GM15510 (cell line): ENCODE results near the gene ASGR2.

Source experiments
- POLR2A ChIP-seq: IDR thresholded peaks from 3 replicates; pipeline ENCODE4 v1.6.1; 2011; ENCODE audit warnings: borderline replicate concordance; ENCODE audit not compliant: insufficient read length; ENCODE audit errors: extremely low read depth

Gene ASGR2

DNA sequence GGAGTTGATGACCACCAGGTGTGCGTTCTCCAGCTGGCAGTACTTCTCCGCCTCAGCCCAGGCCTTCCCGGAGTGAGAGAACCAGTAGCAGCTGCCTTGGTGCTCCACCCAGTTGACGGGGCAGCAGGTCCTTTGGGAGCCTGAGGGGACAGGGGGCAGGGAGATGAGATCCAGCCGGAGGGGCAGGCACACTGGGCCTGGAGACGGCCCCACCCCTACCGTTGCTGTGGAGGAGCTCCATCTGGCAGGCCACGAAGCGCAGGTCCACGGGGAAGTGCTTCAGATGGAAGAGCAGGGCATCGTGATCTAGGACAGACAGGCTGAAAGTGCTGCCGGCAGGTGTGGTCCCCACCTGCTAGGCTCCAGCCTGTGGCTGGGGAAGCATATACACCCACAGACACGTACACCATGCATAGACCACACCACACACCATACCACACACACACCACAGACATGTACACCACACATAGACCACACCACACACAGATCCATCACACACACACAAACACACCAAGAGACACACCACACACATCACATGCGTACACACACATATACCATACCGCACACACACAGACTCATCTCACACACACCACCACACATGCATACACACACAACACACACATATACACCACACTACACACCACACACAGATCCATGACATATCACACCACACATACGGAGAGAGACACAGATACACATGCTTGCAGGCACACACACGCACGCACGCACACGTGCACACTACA is 7.4 kb downstream of the ASGR2 start:
- no peak for TF ChIP-seq POLR2A

DNA sequence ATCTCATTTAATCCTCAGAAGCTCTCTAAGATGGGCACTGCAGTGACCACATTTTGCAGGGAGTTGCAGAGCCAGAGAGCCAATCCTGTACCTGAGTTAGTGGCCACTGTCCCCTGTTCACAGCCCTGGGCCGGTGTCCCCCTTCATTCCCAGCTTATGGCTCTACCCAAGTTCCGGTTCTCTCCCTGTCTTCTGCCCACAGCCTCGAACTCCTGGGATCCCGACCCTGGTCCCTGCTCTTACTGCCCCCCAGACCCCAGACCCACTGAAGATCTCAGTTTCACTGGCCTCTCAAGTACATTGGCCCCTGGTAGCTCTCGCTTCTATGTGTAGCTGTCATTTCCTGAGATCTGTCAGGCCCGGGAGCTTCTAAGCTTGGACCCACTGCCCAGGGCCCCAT is 12.2 kb downstream of the ASGR2 start:
- no peak for TF ChIP-seq POLR2A

DNA sequence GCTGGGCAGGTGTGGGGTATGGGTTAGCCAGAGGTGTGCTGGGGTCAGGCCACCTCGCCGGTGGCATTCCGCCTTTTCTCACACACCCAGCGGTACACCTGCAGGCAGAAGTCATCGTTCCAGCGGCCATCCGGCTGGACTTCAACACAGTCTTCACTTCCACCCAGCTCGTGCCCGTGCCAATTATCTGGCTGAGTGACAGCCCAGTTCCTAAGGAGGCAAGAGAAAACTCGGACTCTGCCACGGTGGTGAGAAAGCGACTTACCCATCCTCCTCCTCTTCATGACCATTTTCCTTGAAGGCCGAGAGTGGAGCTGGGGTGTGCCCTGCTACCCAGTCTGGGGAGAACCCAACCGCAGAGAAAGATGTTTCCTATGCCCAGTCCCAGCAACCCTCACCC is 13.1 kb downstream of the ASGR2 start:
- no peak for TF ChIP-seq POLR2A

DNA sequence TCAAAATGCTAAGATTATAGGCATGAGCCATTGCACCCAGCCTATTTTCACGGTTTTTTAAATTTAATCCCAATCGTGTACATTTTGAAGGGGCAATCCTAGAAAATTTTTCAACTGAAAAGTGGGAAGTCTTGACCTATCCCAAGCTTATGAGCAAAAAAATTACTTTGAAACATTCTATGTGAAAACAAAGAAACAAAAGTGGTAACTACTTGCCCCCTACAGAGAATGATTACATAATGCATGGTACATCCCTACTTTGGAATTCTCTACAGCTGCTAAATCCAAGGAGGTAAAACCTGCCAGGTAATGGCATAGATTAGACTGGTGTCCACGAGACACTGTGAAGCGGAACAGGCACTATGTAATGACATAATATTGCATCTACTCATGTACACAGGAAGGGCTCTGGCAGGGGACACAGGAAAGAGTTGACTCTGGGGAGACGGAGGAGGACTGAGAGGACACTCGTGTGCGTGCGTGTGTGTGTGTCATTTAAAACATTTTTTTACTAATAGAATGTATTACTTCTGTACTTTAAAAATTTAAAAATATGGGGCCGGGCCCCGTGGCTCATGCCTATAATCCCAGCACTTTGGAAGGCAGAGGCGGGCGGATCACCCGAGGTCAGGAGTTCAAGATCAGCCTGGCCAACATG is 15.7 kb downstream of the ASGR2 start:
- no peak for TF ChIP-seq POLR2A

DNA sequence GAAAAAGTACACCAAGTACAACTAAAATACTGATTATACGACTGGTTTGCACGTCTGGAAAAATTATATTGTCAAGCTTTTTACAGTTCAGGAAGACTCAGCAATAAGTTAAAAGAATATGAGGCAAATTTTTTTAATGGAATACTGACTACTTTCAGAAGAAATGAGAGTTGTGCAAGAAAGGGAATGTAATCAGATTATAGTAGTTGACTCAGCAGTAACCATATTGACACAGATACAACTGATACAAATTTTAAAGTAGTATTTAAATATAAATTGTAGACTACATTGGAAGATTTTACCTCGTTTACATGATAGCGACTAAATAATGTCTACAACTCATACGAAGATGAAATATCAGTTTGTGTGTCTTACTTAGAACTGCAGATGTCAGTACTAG is 16.7 kb downstream of the ASGR2 start:
- TF ChIP-seq POLR2A: no peak

DNA sequence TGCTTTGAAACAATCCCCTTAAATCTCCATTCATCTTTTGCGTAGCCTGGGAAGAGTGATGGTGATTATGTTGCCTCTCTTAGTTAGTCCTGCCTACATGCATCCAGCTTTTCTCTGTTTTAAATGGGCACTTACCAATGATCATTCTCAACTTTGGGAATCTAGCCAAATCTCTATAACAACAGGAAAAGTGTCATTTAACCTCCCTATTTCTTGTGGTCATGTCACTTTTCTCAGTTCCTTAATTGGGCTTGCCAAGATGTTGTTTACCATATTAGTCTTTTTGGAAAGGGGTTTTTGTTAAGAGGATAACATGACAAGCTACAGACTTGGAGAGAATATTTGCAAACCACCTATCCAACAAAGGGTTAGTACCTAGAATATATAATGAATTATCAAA is 19.0 kb downstream of the ASGR2 start:
- no peak for TF ChIP-seq POLR2A

DNA sequence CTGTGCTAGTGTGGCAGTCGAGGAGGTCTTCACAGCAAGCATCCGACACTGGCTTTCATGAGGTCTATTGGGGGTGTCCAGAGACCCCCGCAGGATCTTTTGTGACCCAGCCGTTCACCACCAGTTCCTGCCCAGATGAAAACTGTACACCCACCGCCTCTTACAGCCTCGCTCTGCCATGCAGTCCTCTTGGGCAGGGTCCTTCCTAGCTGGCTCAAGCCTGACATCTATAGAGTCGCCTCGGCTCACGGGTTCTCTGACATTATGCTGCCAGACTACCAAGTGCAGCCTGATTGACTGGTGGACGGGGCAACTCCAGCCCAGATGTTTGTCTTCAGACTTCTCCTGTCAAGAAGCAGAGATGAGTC is 20.0 kb downstream of the ASGR2 start:
- TF ChIP-seq POLR2A: no peak

DNA sequence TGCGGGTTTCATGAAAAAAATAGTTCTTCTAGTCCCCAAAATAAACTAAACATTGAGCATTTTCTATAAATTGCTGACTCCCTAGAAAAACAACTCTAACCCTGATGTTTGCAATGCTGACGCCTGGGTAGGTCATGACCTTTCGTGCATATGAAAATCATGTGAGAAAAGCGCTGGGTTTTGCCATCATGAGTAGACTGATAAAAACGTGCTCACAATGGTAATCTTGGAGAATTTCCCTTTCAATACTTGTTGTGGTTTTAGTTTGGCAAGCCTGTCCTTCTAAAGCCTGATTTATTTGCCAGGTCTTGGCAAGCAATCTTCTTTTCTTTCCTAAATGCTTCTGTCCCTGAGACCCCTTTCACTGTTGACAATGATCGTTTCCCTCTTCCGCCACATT is 30.5 kb downstream of the ASGR2 start:
- TF ChIP-seq POLR2A: no peak

DNA sequence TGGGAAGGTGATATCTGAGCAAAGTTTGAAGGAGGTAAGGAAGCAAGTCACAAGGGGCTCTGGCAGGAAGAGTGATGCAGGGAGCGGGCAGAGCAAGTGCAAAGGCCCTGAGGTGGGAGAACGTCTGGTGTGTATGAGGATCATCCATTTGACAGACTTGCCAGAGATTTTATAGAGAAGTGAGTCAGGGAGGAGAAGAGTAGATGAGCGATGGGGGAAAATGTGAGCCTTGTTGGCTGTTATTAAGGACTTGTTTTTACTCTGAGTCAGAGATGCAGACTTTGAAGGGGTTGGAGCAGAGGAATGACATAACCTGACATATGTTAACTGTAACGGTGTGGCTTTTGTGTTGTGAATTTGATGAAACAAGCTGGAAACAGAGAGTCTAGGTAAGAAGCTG is 31.0 kb downstream of the ASGR2 start:
- no peak for TF ChIP-seq POLR2A

DNA sequence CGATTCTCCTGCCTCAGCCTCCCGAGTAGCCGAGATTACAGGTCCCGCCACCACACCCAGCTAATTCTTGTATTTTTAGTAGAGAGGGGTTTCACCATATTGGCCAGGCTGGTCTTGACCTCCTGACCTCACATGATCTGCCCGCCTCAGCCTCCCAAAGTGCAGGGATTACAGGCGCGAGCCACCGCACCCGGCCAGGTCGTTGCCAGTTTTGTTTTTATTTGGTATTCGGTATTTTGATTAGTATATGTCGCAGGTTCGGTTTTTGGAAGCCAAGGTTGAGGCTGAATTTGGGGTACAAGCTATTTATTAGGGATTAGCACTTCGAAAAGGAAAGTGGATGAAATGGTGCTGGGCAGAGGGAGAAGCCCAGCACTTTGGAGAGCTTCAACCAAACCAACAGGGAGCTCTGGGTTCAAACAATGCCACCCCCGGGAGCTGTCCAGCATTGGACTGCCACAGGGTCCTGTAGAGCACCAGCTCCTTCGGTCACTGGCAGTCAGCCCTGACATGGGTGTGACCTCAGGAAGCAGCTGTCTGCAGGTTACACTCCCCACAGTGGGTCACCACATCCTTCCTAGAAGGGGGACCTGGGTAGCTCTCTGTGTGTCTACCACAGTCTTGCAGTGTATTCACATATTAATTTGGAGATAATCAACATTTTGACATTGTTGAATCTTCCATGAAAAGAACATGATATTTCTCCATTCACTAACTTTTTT is 33.1 kb downstream of the ASGR2 start:
- no peak for TF ChIP-seq POLR2A

DNA sequence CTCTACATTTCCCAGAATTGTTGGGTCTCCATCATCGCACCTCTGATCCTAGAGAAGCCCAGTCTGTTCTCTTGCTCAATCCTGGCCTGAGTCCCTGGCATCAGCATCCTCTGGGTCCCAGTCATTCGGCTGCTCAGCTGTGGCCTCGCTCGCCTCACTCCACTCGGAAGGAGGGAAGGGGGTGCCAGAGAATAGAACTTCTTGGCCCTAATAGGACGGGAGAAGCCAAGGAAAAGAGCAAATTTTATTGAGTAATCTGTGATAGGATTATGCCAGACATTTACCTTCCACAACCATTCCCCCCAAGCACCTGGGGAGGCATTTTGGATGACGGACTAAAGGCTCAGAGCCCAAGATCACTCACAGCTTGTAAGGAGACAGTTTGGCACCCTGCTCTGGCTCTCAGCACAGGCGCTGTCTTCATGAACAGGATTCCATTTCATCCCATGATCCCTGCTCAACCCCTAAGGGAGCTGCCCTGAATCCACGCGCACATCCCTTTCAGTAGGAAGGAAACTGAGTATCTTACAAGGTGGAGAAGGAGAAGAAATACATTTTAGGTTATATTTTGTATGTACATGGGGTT is 34.1 kb downstream of the ASGR2 start:
- no peak for TF ChIP-seq POLR2A

DNA sequence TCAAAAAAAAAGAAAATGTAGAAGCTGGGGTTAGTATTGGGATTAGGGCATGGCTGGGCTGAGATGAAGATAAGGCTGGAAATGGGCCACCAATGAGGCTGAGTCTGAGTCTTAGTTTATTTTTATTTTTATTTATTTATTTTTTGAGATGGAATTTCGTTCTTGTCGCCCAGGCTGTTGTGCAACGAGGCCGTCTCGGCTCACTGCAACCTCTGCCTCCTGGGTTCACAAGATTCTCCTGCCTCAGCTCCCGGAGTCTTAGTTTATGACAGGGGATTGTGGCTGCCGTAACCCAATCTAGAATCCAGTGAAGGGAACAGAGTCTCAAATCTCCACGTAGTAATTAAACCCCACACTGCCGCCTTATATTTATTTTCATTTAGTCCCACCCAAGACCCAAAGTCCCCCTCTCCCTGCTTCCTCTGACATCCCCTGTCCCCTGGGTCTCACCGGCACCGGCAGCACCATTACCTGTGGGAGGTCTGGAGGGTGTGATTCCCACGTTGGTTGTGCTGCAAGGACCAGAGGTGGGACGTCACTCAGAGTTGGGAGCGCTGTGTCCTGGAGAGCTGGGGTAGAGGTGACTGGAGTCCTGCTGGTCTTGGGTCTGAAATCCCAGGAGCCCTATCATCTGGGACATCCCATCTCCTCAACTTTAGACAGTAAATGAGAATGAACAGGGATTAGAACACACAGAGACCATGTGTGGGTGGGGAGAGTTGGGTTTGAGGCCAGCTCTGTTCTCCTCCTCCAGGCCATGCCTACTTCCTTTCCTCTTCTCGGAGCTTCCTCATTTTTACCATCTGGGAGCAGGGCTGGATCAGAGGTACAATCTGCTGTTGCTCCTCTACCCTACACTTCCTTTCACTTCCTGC is 34.8 kb downstream of the ASGR2 start, which contains the start of gene CLEC10A:
CLEC10A (minus strand) TSS at position 671 of the 875 bp plus-strand sequence. CDS start 1,439 bp downstream, outside the sequence.
- TF ChIP-seq POLR2A: no peak

DNA sequence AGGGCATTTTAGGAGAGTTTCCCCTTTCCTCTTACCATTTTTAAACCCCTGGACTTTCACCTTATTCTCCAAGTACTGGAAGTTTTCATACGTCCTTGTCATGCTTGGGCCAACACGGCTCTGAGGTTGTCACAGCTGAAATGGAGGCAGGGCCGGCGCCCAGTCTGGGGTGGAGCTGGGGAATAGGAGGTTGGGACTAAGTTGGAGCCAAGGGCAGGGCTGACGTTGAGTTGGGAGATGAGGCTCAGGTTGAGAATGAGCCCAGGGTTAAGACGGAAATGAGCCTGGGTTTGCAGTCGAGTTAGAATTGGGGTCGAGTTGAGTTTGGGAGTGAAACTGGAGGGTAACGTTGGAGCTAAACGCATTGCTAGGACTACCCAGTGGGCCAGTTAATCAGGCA is 35.9 kb downstream of the ASGR2 start:
- no peak for TF ChIP-seq POLR2A

DNA sequence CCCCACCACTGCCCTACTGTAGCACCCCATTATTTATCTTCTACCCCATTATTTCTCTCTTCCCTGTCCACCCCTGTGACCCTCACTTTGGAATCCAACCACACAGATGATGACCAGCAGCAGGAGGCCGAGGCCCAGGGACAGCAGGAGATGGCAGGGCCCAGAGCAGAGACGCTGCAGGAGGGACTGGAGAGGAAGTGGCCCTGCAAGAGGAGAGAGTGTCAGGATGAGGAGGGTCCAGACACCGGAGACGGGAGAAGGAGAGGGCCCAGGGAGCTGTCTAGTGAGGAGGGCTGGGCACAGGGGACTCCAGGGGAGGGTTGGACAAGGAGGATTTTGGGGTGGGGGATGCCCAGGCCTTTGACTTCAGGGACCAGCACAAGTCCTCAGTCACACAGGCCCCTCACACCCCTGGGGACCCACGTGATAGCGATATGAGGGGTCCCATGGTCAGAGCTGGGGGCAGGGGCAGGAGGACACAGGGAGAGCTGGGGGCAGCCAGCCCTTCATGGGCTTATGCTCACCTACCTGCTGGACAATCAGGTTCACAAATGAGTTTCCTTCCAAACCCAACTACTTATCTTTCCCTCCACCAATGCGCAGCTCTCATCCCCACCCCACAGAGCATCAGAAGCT is 36.6 kb downstream of the ASGR2 start:
- TF ChIP-seq POLR2A: no peak
